WI38 (cell line): Measurements from ENCODE around the gene SAMD3.

ENCODE experiments used
- H3K4me3 ChIP-seq: 2 replicates; pipeline ENCODE4 v1.5.1; 2011; ENCODE audit warnings: low read depth, mild to moderate bottlenecking, control low read depth, low read length
- CTCF ChIP-seq: IDR thresholded peaks from 2 replicates; pipeline ENCODE4 v1.5.1; 2012; ENCODE audit warnings: low read depth, mild to moderate bottlenecking, control low read depth, low read length

Gene SAMD3

GRCh38 chr6:130148181-130148580 is 74.6 kb downstream of the SAMD3 start:
- no peak overlapping the region for H3K4me3 ChIP-seq
- TF ChIP-seq CTCF, result peak; percentile 9; the same call in 1 of the 2 replicates

GRCh38 chr6:130147111-130147510 is 75.6 kb downstream of the SAMD3 start:
- no peak for TF ChIP-seq CTCF
- H3K4me3 ChIP-seq, result no peak overlapping the region

- no peak for TF ChIP-seq CTCF
- no peak overlapping the region for H3K4me3 ChIP-seq
Measured at GRCh38 chr6:130143709-130144108, 79.0 kb downstream of the SAMD3 start.

GRCh38 chr6:130140084-130140483 is 82.7 kb downstream of the SAMD3 start:
- H3K4me3 ChIP-seq, result no peak overlapping the region
- no peak for TF ChIP-seq CTCF

GRCh38 chr6:130138909-130139242 is 83.9 kb downstream of the SAMD3 start:
- no peak for TF ChIP-seq CTCF
- no peak overlapping the region for H3K4me3 ChIP-seq

- no peak overlapping the region for H3K4me3 ChIP-seq
- no peak for TF ChIP-seq CTCF
Measured at GRCh38 chr6:130138116-130138908, 84.4 kb downstream of the SAMD3 start.

GRCh38 chr6:130136798-130137197 is 86.0 kb downstream of the SAMD3 start:
- no peak for TF ChIP-seq CTCF

More at GRCh38 chr6:130136798-130137197, 86.0 kb downstream of the SAMD3 start:
- H3K4me3 ChIP-seq, result no peak overlapping the region
